ENCODE results near the gene LRGUK.

Gene LRGUK

DNA sequence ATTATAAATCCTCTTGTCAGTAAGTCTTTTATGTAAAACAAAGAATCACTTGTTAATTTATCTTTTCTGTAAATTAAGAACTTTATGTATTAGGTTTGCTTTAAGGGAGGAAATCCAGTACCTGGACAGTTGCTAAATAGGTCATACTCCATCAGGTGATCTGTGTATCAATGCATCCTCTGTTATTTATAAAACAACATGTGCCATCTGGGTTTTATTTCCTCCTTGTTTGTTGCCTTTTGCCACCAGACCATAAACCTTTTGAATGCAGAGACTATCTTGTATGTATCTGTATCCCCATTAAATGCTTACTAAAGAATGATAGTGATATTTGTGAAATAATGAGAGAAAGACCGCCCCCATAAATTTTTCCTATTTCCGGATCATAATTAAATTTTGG is 119.6 kb downstream of the LRGUK start:
- Histone ChIP-seq H3K79me2 (ENCODE audit: insufficient read depth, low read length) (no peaks in the 10 kb centered on the region), H3K9me2 (replicated peaks; ENCODE audit: low read depth, low read length) (no peaks in the 10 kb centered on the region), H3K27me3 (ENCODE audit: insufficient read depth, low read length, poor library complexity, severe bottlenecking) (no peaks in the 10 kb centered on the region), H3K9ac (ENCODE audit: low read depth, low read length, poor library complexity, severe bottlenecking) (no peak overlapping the region), H3K9me3 (ENCODE audit: insufficient read depth, low read depth, low read length) (no peaks in the 10 kb centered on the region), H3F3A (ENCODE audit: low read depth) (no peaks in the 10 kb centered on the region), H3K4me1 (ENCODE audit: insufficient read depth, low read length, poor library complexity, severe bottlenecking) (no peaks in the 10 kb centered on the region), H4K20me1 (ENCODE audit: insufficient read depth, low read length, poor library complexity, severe bottlenecking) (no peaks in the 10 kb centered on the region), H2AFZ (ENCODE audit: low read length) (no peak overlapping the region), H3K36me3 (ENCODE audit: insufficient read depth, low read length) (no peaks in the 10 kb centered on the region), H3K4me2 (ENCODE audit: low read depth, low read length, poor library complexity, severe bottlenecking) (no peak overlapping the region), H3K4me3 (ENCODE audit: low read length, poor library complexity, severe bottlenecking) (no peak overlapping the region)
- no peak for TF ChIP-seq EZH2phosphoT487 (IDR thresholded peaks at IDR 0.05; ENCODE audit: borderline replicate concordance)
- TF ChIP-seq, protein P1, sequence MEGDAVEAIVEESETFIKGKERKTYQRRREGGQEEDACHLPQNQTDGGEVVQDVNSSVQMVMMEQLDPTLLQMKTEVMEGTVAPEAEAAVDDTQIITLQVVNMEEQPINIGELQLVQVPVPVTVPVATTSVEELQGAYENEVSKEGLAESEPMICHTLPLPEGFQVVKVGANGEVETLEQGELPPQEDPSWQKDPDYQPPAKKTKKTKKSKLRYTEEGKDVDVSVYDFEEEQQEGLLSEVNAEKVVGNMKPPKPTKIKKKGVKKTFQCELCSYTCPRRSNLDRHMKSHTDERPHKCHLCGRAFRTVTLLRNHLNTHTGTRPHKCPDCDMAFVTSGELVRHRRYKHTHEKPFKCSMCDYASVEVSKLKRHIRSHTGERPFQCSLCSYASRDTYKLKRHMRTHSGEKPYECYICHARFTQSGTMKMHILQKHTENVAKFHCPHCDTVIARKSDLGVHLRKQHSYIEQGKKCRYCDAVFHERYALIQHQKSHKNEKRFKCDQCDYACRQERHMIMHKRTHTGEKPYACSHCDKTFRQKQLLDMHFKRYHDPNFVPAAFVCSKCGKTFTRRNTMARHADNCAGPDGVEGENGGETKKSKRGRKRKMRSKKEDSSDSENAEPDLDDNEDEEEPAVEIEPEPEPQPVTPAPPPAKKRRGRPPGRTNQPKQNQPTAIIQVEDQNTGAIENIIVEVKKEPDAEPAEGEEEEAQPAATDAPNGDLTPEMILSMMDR (conservative IDR thresholded peaks at IDR 0.05; ENCODE audit: low read length) = no peak

DNA sequence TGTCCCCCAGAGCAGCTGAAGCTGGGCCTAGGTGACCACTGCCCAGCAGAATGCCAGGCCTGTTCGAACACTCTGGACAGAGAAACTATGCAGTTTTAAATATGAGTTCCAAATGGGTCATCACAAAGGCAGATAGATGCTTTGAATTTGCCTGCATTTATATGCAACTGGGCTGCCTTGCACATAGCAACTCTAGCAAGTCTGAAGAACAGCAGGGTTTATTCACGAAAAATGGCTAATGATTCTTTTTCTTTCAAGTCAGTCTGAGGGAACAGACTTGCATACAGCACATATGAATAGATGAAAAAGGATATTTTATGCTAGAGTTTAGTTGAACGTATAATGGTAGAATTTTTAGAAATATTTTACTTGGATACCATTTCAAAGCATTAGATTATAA is 121.1 kb downstream of the LRGUK start:
- Histone ChIP-seq H4K20me1 (ENCODE audit: insufficient read depth, low read length, poor library complexity, severe bottlenecking) (no peaks in the 10 kb centered on the region), H2AFZ (ENCODE audit: low read length) (no peak overlapping the region), H3K4me1 (ENCODE audit: insufficient read depth, low read length, poor library complexity, severe bottlenecking) (no peaks in the 10 kb centered on the region), H3K9me3 (ENCODE audit: insufficient read depth, low read depth, low read length) (no peaks in the 10 kb centered on the region), H3K79me2 (ENCODE audit: insufficient read depth, low read length) (no peaks in the 10 kb centered on the region), H3K4me3 (ENCODE audit: low read length, poor library complexity, severe bottlenecking) (no peak overlapping the region), H3K27me3 (ENCODE audit: insufficient read depth, low read length, poor library complexity, severe bottlenecking) (no peaks in the 10 kb centered on the region), H3K4me2 (ENCODE audit: low read depth, low read length, poor library complexity, severe bottlenecking) (no peak overlapping the region), H3K9ac (ENCODE audit: low read depth, low read length, poor library complexity, severe bottlenecking) (no peak overlapping the region), H3K9me2 (replicated peaks; ENCODE audit: low read depth, low read length) (no peaks in the 10 kb centered on the region), H3F3A (ENCODE audit: low read depth) (no peaks in the 10 kb centered on the region), H3K36me3 (ENCODE audit: insufficient read depth, low read length) (no peaks in the 10 kb centered on the region)
- TF ChIP-seq, protein P1 (conservative IDR thresholded peaks at IDR 0.05; ENCODE audit: low read length) = no peak
- no peak for TF ChIP-seq EZH2phosphoT487 (IDR thresholded peaks at IDR 0.05; ENCODE audit: borderline replicate concordance)

- no peaks in the 10 kb centered on the region for H3K27me3 ChIP-seq (ENCODE audit: insufficient read depth, low read length, poor library complexity, severe bottlenecking)
- H3K9ac ChIP-seq (ENCODE audit: low read depth, low read length, poor library complexity, severe bottlenecking) = no peak overlapping the region
- no peaks in the 10 kb centered on the region for H3K4me1 ChIP-seq (ENCODE audit: insufficient read depth, low read length, poor library complexity, severe bottlenecking)
- H2AFZ ChIP-seq (ENCODE audit: low read length) = no peak overlapping the region
- H3K79me2 ChIP-seq (ENCODE audit: insufficient read depth, low read length) = no peaks in the 10 kb centered on the region
- H3K9me3 ChIP-seq (ENCODE audit: insufficient read depth, low read depth, low read length) = no peaks in the 10 kb centered on the region
- no peak overlapping the region for H3K4me3 ChIP-seq (ENCODE audit: low read length, poor library complexity, severe bottlenecking)
- no peaks in the 10 kb centered on the region for H3F3A ChIP-seq (ENCODE audit: low read depth)
- H3K36me3 ChIP-seq (ENCODE audit: insufficient read depth, low read length) = no peaks in the 10 kb centered on the region
- no peak overlapping the region for H3K4me2 ChIP-seq (ENCODE audit: low read depth, low read length, poor library complexity, severe bottlenecking)
- no peaks in the 10 kb centered on the region for H4K20me1 ChIP-seq (ENCODE audit: insufficient read depth, low read length, poor library complexity, severe bottlenecking)
- no peaks in the 10 kb centered on the region for H3K9me2 ChIP-seq (replicated peaks; ENCODE audit: low read depth, low read length)
- TF ChIP-seq, protein P1 (conservative IDR thresholded peaks at IDR 0.05; ENCODE audit: low read length) = peak; percentile 38
- TF ChIP-seq EZH2phosphoT487 (IDR thresholded peaks at IDR 0.05; ENCODE audit: borderline replicate concordance) = no peak
Measured at GRCh38 chr7:134254311-134254710, 127.2 kb downstream of the LRGUK start.
